LNCAP (cell line): ENCODE data around the gene RPTOR.

ENCODE experiments used
- TF ChIP-seq, protein P1 (sequence below): fragments of 450-650 bp; IDR thresholded peaks from 2 replicates; pipeline ENCODE4 v1.5.1; 2017; ENCODE audit warnings: mild to moderate bottlenecking

Gene RPTOR

DNA sequence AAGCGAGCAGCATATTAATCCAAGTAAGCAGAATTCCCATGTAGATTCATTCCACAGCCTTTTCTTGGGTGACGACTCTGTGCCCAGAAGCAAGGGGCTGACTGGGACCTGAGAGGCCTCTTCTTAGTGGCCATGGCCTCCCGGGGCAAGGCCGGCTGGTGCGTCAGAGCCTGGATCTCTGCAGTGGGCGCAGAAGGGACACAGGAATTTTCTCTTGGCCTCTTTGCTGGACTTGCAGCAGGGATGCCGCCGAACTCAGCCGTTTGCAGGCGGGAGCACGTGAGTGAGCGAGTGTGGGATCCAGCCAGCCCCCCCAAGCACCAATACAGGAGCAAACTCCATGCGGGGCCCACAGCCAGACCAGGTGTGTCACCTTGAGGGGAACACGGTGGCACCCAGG is 151.8 kb downstream of the RPTOR start:
- TF ChIP-seq, protein P1, sequence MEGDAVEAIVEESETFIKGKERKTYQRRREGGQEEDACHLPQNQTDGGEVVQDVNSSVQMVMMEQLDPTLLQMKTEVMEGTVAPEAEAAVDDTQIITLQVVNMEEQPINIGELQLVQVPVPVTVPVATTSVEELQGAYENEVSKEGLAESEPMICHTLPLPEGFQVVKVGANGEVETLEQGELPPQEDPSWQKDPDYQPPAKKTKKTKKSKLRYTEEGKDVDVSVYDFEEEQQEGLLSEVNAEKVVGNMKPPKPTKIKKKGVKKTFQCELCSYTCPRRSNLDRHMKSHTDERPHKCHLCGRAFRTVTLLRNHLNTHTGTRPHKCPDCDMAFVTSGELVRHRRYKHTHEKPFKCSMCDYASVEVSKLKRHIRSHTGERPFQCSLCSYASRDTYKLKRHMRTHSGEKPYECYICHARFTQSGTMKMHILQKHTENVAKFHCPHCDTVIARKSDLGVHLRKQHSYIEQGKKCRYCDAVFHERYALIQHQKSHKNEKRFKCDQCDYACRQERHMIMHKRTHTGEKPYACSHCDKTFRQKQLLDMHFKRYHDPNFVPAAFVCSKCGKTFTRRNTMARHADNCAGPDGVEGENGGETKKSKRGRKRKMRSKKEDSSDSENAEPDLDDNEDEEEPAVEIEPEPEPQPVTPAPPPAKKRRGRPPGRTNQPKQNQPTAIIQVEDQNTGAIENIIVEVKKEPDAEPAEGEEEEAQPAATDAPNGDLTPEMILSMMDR: no peak

DNA sequence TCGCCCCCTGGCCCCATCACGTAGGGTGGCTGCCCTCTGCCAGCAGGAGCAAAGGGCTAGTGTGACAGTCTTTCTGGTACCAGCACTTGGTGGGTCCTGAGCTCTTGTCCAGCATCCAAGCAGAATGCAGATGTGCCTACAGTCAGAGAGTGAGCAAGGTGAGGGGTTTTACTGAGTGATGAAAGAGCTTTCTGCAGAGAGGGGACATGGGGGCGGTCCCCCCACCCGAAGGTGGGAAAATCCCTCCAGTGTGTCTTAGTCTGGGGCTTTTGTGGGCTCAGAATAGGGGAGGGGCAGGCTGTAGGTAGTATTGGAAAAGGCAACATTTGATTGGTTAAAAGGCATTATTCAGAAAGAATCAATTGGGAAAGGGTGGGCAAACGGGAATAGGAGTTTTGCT is 152.3 kb downstream of the RPTOR start:
- TF ChIP-seq, protein P1: no peak

DNA sequence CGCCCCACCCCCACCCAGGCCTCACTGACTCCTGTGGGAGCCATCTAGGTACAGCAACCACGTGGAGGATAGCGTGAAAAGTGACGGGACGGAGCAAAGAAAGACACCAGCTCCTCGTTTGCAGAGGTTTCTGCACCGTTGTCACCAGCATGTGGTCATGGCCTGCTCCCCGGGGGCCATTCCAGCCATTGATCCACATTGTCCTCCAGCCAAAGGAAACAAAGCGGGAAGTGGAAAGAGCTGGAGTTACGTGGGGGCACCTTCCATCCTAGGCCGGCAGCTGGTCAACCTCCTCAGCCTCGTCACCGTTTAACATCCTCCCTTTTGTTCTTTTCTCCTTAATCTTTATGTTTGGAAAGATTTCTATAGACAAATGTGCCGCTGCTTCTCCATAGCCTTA is 153.7 kb downstream of the RPTOR start:
- TF ChIP-seq, protein P1: no peak

DNA sequence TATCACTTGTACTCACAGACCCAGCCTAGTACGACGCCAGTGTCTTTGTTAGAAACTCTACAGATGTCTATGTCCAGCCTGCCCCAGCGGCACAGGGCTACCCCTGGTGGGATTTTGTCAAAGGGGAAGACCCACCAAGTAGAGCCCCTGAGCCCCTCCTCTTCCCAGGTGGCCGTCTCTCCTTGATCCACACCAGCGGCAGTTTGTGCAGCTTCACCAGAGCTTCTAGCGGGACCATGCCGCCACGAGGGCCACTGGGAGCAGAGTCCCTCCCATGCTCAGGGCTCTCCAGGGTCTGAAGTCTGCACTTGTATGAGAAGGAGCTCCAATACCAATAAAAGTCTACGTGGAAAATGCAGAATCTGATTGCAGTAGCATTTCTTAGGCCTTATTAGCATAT is 157.1 kb downstream of the RPTOR start:
- TF ChIP-seq, protein P1: no peak

DNA sequence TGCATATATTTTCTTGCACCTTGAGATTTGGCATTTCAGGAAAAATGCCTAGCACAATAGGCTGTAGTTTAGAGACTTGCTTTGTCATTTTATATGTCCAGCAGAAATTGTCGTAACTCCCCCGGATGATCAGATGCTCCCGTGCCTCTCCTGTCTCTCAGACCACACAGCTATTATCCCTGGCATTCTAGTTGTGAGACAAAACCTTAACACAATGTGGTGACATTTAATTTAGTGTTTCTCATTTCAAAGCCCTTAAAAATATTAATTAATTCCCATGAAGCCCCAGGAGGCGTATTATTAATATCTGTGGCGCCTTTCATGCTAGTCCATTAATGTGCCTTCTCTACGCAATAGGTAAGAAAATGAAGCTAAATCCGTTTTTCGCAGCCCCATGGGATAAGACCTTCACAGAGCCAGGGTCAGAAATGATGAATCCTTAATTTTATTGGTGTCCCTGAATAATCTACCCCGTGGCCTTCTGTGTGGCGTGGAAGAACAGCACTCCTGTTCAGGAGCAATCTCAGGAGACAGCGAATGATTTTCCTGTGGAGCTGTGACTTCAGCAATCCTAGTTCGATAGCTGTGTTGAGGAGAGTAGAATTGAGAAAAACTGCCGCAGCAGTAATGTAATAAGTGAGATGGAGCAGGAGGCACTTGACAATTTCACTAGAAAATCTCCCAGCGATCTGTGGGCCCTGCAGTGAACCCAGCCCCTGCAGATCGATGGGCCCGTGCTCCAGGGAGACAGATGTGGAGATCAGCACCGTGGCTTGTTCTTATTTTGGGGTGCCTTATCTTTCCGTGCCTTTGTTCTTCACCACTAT is 157.9 kb downstream of the RPTOR start:
- TF ChIP-seq, protein P1: no peak

DNA sequence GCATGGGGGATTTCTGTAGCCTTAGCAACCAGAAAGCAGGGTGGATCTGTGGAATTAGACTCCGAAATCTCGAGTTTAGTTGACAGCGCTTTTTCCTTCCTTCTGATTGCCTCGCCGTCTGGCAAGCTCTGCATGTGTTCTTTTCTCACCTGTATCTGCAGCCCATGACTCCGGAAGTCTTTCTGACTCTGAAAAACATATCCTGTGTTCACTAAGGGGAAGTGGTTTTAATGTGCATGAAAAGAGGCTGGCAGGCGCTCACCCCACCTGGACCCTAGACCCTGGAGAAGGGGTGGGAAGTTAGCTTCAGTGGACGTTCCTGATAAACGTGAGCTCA is 158.5 kb downstream of the RPTOR start:
- TF ChIP-seq, protein P1: no peak

DNA sequence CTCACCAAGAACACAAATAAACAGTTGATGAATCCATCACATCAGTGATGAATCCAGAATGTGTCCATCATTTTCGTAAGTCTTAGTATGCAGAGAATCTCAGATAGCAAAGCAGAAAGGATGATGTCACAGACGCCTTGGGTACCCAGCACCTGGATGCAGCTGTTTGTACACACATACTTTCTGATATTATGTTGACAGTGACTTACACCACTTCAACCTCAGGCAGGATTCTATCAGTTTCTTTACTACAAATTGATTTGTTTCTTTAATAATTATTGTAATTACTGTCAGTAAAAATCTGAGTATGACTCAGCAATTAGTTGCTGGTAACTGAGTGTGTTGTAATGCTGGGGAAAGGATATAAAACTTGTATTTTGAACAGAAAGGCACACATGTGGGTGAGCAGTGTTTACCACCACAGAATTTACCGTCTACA is 159.8 kb downstream of the RPTOR start:
- TF ChIP-seq, protein P1: no peak

DNA sequence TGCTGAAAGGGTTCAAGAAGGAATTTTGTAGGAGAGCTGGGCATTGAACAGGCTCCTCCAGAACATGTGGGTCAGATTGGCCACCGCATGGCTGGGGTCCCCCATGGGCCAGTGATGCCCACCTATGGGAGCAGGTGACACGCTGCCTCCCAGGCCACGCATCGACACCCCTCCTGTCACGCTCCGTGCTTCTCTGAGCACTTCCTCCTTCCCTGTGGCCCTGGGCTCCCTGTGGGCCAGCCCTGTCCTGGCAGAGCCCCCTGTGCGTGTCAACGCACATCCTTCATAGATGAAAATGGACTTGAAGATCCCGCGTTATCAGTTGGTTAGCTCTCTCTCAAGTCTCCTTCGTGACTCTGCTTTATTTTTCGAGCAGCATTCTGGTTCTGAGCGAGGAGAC is 160.3 kb downstream of the RPTOR start:
- TF ChIP-seq, protein P1: no peak
